C4-2B (cell line): ENCODE data around the gene CFAP97.

Experiments used
- CTCF ChIP-seq: fragments of 450-650 bp; conservative IDR thresholded peaks from 2 replicates; pipeline ENCODE4 v1.5.1; 2017; ENCODE audit warnings: mild to moderate bottlenecking
- ZFX ChIP-seq: fragments of 450-650 bp; IDR thresholded peaks from 2 replicates; pipeline ENCODE4 v1.6.1; 2017

GRCh38 chr4:185238215-185238681 is 34.4 kb upstream of the CFAP97 start:
- no peak for TF ChIP-seq CTCF
- TF ChIP-seq ZFX: no peak
